Adrenal gland (tissue), 12 donors: ENCODE measurements around the gene PAQR5. TPM values are rescaled to one million over a fixed set of nuclear protein-coding genes. Genes with fewer than 3 reads are reported as not detected.

ENCODE experiments used
- DNase-seq, 7 donors: peaks; one replicate each; pipeline ENCODE4 v3.0.0-alpha.2; 2019 to 2020
- H3K27ac ChIP-seq, 5 donors: fragments of 200-600 bp; sonication (generic) in 4 of 5; 1 replicate in 3 of 5; 2 replicates in 2 of 5; pipeline versions ENCODE4 v1.5.1 to v1.8.0; 2016 to 2020; ENCODE audit warnings: mild to moderate bottlenecking in 1 of 5
- H3K27me3 ChIP-seq: fragments of 200-600 bp; 2 replicates; pipeline ENCODE4 v1.8.0; 2021
- H3K36me3 ChIP-seq, 2 donors: fragments of 200-600 bp; replicated peaks in 1 of 2; 1 replicate in 1 of 2; 2 replicates in 1 of 2; pipeline versions ENCODE4 v1.5.1 to v1.8.0; 2018 to 2022
- H3K4me1 ChIP-seq, 2 donors: fragments of 200-600 bp; replicated peaks in 1 of 2; 1 replicate in 1 of 2; 2 replicates in 1 of 2; pipeline versions ENCODE4 v1.5.1 to v1.8.0; 2018 to 2021
- H3K4me3 ChIP-seq, 4 donors: fragments of 200-600 bp; sonication (generic) in 3 of 4; one replicate each; pipeline ENCODE4 v1.5.1; 2016 to 2018
- H3K9me3 ChIP-seq, 3 donors: fragments of 200-600 bp; sonication (generic) in 1 of 3; replicated peaks in 1 of 3; 1 replicate in 2 of 3; 2 replicates in 1 of 3; pipeline versions ENCODE4 v1.5.1 to v1.8.0; 2016 to 2021
- CTCF ChIP-seq, 6 experiments: fragments of 450-650 bp in 4 of 6; fragments of 200-600 bp in 2 of 6; sonication (generic) in 1 of 6; IDR thresholded peaks; 1 replicate in 5 of 6; 2 replicates in 1 of 6; pipeline versions ENCODE4 v1.5.1 to v1.8.0; 2016 to 2021; ENCODE audit warnings: antibody characterized with exemption in 6 of 6, mild to moderate bottlenecking in 2 of 6, moderate library complexity in 1 of 6
- POLR2A ChIP-seq, 2 donors: fragments of 450-650 bp; IDR thresholded peaks; one replicate each; pipeline ENCODE4 v1.6.1; 2017; ENCODE audit warnings: antibody characterized with exemption in 2 of 2, mild to moderate bottlenecking in 2 of 2, moderate library complexity in 1 of 2
- WGBS, 4 donors: extraction: QIAGEN DNeasy Blood & Tissue Kit in 2 of 4; methylation state at CpG; one replicate each; pipeline versions ENCODE4 v1.1.5 to v1.1.7; 2013 to 2017; 5-methylcytosine and 5-hydroxymethylcytosine counted together
- intact Hi-C, 2 donors: fragments of 100-400 bp; cut with DNase I; formaldehyde crosslinking; loops; one replicate each; pipeline versions ENCODE4 v1.14.1 to v1.15.0; 2022 to 2023
- polyA plus RNA-seq, 3 donors: library from polyadenylated mRNA; stranded (reverse); fragments of 200-250 nt in 2 of 3; fragments of 350-450 nt in 1 of 3; fragmentation: Illumina TruSeq in 1 of 3; extraction: RNeasy Lipid Tissue Mini Kit (QIAGEN cat#74804) in 1 of 3; gene quantifications; one replicate each; pipeline ENCODE4 v1.2.3, GENCODE V29; 2013 to 2014
- total RNA-seq, 9 donors: library from RNA; depleted of rRNA in 4 of 9; stranded (reverse); fragments of >200 nt in 4 of 9; fragments of 120-200 nt in 1 of 9; fragmentation: NEBNext Ultra II Directional in 1 of 9; extraction: Animal tissue kit (Norgen Biotek cat#: 25700) in 1 of 9; gene quantifications; one replicate each; pipeline versions ENCODE4 v1.1.0 to v1.2.4, GENCODE V29; 2013 to 2023
- donor health status: healthy with polysubstance abuse.
- donor health status: Bipolar disorder and iron deficiency.
- donor health status: DM: yes; HTN: yes; CAD: no.
- donor health status: DM: no; HTN: no; CAD: no.
- donor health status: DM: no; HTN: no; CAD: no.
- donor health status: DM: yes; HTN: yes; CAD: no.

Gene PAQR5
- total and polyA plus RNA-seq, 12 donors = 11.7 to 78.2 (median 39.7) TPM

- no peaks in the 10 kb centered on the region for H3K27me3 ChIP-seq
- TF ChIP-seq POLR2A (IDR thresholded peaks at IDR 0.05) (no peak), CTCF (IDR thresholded peaks at IDR 0.05) (no peak)
- no peak overlapping the region for H3K27ac ChIP-seq
- no peaks in the 10 kb centered on the region for H3K9me3 ChIP-seq
- 89 to 95% (median 91%) methylated on average over 2 to 6 of the region's 6 CpGs for WGBS, 4 donors
- intact Hi-C loops = no loop called here
- H3K4me3 ChIP-seq = no peak overlapping the region
- no peak for DNase-seq
- peaks cover 0 to 6% of the 10 kb centered on the region in 2 donors for H3K36me3 ChIP-seq
- H3K4me1 ChIP-seq = no peaks in the 10 kb centered on the region
Observed at GRCh38 chr15:69400850-69401249, 102.1 kb downstream of the PAQR5 start.

DNA sequence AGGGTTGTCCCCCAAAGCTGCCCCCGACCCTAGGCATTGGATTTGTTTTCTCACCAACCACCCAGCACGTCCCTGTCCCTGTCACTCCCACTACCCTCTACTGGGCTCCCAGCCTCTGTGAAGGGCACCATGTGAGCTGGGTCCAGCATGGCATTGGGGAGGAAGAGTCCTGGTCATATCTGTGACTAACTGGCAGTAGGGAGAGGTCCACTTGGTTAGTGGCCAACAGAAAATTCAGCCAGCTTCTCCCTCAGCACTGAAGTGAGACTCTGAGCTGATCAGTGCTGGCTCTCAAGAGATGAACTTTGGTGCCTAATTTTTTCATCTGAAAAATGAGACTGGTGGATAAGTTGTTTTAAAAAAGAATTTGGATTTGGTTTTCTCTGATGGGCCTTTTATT, 104.1 kb downstream of the PAQR5 start:
- peak in 1 of 7 donors; percentile 28 for DNase-seq
- no peaks in the 10 kb centered on the region for H3K9me3 ChIP-seq
- no peak for TF ChIP-seq CTCF (IDR thresholded peaks at IDR 0.05)
- no peak for TF ChIP-seq POLR2A (IDR thresholded peaks at IDR 0.05)
- H3K4me1 ChIP-seq = no peaks in the 10 kb centered on the region
- H3K4me3 ChIP-seq = no peak overlapping the region
- no peak overlapping the region for H3K27ac ChIP-seq
- WGBS, 4 donors = 73 to 97% (median 93%) methylated on average over 2 of the region's 2 CpGs
- intact Hi-C loops = no loop called here
- peaks cover 0 to under 1% of the 10 kb centered on the region in 2 donors for H3K36me3 ChIP-seq
- no peaks in the 10 kb centered on the region for H3K27me3 ChIP-seq

DNA sequence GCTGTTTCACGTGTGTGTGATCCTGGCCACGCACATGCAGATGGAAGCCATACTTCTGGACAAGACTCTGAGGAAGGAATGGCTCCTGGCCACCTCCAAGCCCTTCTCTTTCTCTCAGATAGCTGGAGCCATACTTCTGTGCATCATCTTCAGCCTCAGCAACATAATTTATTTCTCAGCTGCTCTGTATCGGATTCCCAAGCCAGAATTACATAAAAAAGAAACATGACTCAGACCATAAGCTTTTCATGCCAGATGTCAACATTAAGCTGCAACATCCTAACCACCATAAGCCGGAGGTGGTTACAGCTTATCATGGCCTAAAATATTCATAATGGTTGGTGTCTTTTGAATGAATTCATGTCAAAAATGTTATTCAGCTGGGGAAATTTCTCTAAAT, 104.9 kb downstream of the PAQR5 start:
- H3K27ac ChIP-seq = no peak overlapping the region
- H3K27me3 ChIP-seq = no peaks in the 10 kb centered on the region
- H3K4me1 ChIP-seq = no peaks in the 10 kb centered on the region
- intact Hi-C loops = no loop called here
- no peak overlapping the region for H3K4me3 ChIP-seq
- TF ChIP-seq CTCF (IDR thresholded peaks at IDR 0.05) (no peak), POLR2A (IDR thresholded peaks at IDR 0.05) (no peak)
- WGBS, 4 donors = 74 to 79% (median 75%) methylated on average over 4 of the region's 4 CpGs
- H3K36me3 ChIP-seq = no peaks in the 10 kb centered on the region
- DNase-seq = no peak
- H3K9me3 ChIP-seq = no peaks in the 10 kb centered on the region

DNA sequence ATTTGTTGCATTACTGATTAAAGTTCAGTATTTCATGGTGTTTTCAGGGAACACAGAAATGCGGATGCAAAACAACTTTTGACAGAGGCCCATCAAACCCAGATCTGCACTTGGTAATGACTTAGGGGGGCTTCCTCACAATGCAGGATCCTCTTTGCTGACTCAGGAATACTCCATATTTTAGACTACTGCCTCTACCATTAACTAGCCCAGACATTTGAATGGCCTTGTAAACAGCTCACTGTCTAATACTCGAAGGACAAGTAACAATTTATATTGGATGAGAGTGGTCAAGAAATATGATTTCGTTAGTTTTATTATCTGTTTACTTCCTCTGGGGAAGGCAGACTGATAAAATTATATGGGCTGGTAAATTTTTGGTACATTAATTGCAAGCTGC, 106.4 kb downstream of the PAQR5 start:
- intact Hi-C loops = no loop called here
- TF ChIP-seq POLR2A (IDR thresholded peaks at IDR 0.05) (no peak), CTCF (IDR thresholded peaks at IDR 0.05) (no peak)
- Histone ChIP-seq H3K27me3 (no peaks in the 10 kb centered on the region), H3K4me1 (no peaks in the 10 kb centered on the region), H3K4me3 (no peak overlapping the region), H3K9me3 (no peaks in the 10 kb centered on the region), H3K27ac (no peak overlapping the region), H3K36me3 (no peaks in the 10 kb centered on the region)
- WGBS, 4 donors = 47 to 55% (median 50%) methylated on average over 3 of the region's 3 CpGs
- DNase-seq = no peak
